HepG2 (cell line): Measurements from ENCODE around the gene SEMA4C. TPM values are rescaled to one million over a fixed set of nuclear protein-coding genes. Genes with fewer than 3 reads are reported as not detected.
A peak's percentile ranks its signal among the peaks of the same experiment; 100 is the strongest.

Experiments used
- BORCS8-MEF2B ChIP-seq: sonication (generic); formaldehyde crosslinking; IDR thresholded peaks from 2 replicates; pipeline ENCODE4 v1.8.0; 2022; ENCODE audit warnings: mild to moderate bottlenecking, missing genetic modification reagents
- HNRNPL ChIP-seq: fragments of 200-400 bp; formaldehyde crosslinking; IDR thresholded peaks from 2 replicates; pipeline ENCODE4 v1.6.1; 2017; ENCODE audit warnings: mild to moderate bottlenecking, low read depth, low read length
- MAF1 ChIP-seq: sonication (generic); formaldehyde crosslinking; IDR thresholded peaks from 2 replicates; pipeline ENCODE4 v1.5.0; 2020; ENCODE audit warnings: missing genetic modification reagents, borderline replicate concordance
- STAT5B ChIP-seq: sonication (generic); formaldehyde crosslinking; IDR thresholded peaks from 2 replicates; pipeline ENCODE4 v1.4.0; 2020; ENCODE audit warnings: missing genetic modification reagents
- ZFP91 ChIP-seq: sonication (generic); formaldehyde crosslinking; IDR thresholded peaks from 2 replicates; pipeline ENCODE4 v1.9.0; 2022; ENCODE audit warnings: missing genetic modification reagents, mild to moderate bottlenecking, borderline replicate concordance
- ZFY ChIP-seq: sonication (generic); formaldehyde crosslinking; IDR thresholded peaks from 2 replicates; pipeline ENCODE4 v1.4.0; 2020; ENCODE audit warnings: missing genetic modification reagents
- ZFYVE20 ChIP-seq: sonication (generic); formaldehyde crosslinking; IDR thresholded peaks from 2 replicates; pipeline ENCODE4 v1.8.0; 2023; ENCODE audit warnings: low read depth, mild to moderate bottlenecking, moderate library complexity, missing genetic modification reagents, borderline replicate concordance
- ZNF24 ChIP-seq: fragments of 450-650 bp; IDR thresholded peaks from 2 replicates; pipeline ENCODE4 v1.6.1; 2017; ENCODE audit warnings: antibody characterized with exemption, mild to moderate bottlenecking
- ZNF574 ChIP-seq: sonication (generic); formaldehyde crosslinking; IDR thresholded peaks from 2 replicates; pipeline ENCODE4 v1.4.0; 2020; ENCODE audit warnings: missing genetic modification reagents
- ZNF605 ChIP-seq: sonication (generic); formaldehyde crosslinking; IDR thresholded peaks from 2 replicates; pipeline ENCODE4 v1.8.0; 2022; ENCODE audit warnings: mild to moderate bottlenecking, missing genetic modification reagents
- ZNF761 ChIP-seq: sonication (generic); formaldehyde crosslinking; conservative IDR thresholded peaks from 2 replicates; pipeline ENCODE4 v1.4.0; 2020; ENCODE audit warnings: mild to moderate bottlenecking, missing genetic modification reagents
- polyA plus RNA-seq, 8 experiments: library from polyadenylated mRNA; depleted of rRNA in 3 of 8; stranded (reverse) in 7 of 8; unstranded in 1 of 8; fragments of >200 nt; fragmentation: Illumina TruSeq in 4 of 8; extraction: Trizol in 4 of 8; gene quantifications; 2 replicates each; pipeline versions ENCODE4 v1.2.1 to v1.2.3, GENCODE V29; 2011 to 2016; ENCODE audit warnings: low read depth in 4 of 8, missing spikeins in 1 of 8, mixed read lengths in 1 of 8; ENCODE audit not compliant: insufficient read depth in 1 of 8
- total RNA-seq, 5 experiments: library from RNA; depleted of rRNA; stranded (reverse); fragments of >200 nt; fragmentation: Illumina TruSeq; extraction: Trizol; gene quantifications; 2 replicates each; pipeline ENCODE4 v1.2.3, GENCODE V29; 2016; ENCODE audit warnings: low read depth in 1 of 5
- TF ChIP-seq, protein P1 (sequence below): sonication (generic); formaldehyde crosslinking; conservative IDR thresholded peaks from 2 replicates; pipeline ENCODE4 v1.4.0; 2020; ENCODE audit warnings: missing genetic modification reagents
- TF ChIP-seq, protein P2 (sequence below): sonication (generic); formaldehyde crosslinking; IDR thresholded peaks from 2 replicates; pipeline ENCODE4 v1.4.0; 2020; ENCODE audit warnings: missing genetic modification reagents, mild to moderate bottlenecking, borderline replicate concordance
- TF ChIP-seq, protein P3 (sequence below): sonication (generic); formaldehyde crosslinking; IDR thresholded peaks from 2 replicates; pipeline ENCODE4; 2020; ENCODE audit warnings: missing genetic modification reagents, mild to moderate bottlenecking, borderline replicate concordance
- TF ChIP-seq, protein P4 (sequence below): sonication (generic); formaldehyde crosslinking; conservative IDR thresholded peaks from 2 replicates; pipeline ENCODE4 v1.5.0; 2020; ENCODE audit warnings: missing genetic modification reagents

The SEMA4C gene
- total and polyA plus RNA-seq, 2 of the 13 experiments (the other 11 are each of a cell fraction or from before 2014, with no cell fraction given) = 25.9 to 46.6 TPM

DNA sequence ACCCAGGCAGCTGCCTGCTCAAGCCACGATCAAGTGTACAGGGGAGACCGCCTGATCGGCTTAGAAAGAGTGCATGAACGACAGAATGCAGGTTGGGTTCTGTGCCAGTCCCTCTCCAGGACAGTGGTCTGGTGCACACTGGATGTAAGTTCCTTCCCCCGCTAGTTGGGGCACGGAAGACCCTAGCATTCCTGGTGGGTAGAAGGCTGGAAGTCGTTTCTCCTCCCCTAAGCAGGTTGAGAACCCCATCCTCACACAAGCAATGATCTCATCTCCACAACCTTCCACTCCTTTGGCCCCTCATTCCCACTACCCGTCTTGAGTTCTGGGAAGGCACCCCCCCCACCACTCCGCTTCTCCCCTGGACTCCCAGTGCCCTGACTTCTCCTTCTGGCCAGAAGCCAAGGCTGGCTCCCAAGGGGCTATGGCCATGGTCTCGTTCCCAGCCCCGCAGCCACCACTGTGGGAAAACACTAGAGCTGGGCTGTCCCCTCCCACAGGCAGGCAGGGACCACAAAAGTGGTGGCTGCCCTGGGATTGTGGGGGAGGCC, 10.7 kb downstream of the SEMA4C start (continued):
- no peak for TF ChIP-seq ZFY (CRISPR knock-in tag)
- no peak for TF ChIP-seq STAT5B (CRISPR knock-in tag)
- TF ChIP-seq ZNF574 = no peak
- TF ChIP-seq ZFYVE20 = 0 out of 2 replicates have a peak, but pooled peaks have one; percentile 24
- TF ChIP-seq ZNF761 (CRISPR knock-in tag) = no peak
- TF ChIP-seq, protein P1, sequence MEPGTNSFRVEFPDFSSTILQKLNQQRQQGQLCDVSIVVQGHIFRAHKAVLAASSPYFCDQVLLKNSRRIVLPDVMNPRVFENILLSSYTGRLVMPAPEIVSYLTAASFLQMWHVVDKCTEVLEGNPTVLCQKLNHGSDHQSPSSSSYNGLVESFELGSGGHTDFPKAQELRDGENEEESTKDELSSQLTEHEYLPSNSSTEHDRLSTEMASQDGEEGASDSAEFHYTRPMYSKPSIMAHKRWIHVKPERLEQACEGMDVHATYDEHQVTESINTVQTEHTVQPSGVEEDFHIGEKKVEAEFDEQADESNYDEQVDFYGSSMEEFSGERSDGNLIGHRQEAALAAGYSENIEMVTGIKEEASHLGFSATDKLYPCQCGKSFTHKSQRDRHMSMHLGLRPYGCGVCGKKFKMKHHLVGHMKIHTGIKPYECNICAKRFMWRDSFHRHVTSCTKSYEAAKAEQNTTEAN = no peak
- no peak for TF ChIP-seq HNRNPL
- TF ChIP-seq ZFP91 = 0 out of 2 replicates have a peak, but pooled peaks have one; percentile 30
- peak; percentile 4; the same call in 1 of the 2 replicates for TF ChIP-seq BORCS8-MEF2B (CRISPR knock-in tag)
- no peak for TF ChIP-seq ZNF24
- TF ChIP-seq, protein P2, sequence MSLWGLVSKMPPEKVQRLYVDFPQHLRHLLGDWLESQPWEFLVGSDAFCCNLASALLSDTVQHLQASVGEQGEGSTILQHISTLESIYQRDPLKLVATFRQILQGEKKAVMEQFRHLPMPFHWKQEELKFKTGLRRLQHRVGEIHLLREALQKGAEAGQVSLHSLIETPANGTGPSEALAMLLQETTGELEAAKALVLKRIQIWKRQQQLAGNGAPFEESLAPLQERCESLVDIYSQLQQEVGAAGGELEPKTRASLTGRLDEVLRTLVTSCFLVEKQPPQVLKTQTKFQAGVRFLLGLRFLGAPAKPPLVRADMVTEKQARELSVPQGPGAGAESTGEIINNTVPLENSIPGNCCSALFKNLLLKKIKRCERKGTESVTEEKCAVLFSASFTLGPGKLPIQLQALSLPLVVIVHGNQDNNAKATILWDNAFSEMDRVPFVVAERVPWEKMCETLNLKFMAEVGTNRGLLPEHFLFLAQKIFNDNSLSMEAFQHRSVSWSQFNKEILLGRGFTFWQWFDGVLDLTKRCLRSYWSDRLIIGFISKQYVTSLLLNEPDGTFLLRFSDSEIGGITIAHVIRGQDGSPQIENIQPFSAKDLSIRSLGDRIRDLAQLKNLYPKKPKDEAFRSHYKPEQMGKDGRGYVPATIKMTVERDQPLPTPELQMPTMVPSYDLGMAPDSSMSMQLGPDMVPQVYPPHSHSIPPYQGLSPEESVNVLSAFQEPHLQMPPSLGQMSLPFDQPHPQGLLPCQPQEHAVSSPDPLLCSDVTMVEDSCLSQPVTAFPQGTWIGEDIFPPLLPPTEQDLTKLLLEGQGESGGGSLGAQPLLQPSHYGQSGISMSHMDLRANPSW (CRISPR knock-in tag) = no peak
- TF ChIP-seq, protein P3, sequence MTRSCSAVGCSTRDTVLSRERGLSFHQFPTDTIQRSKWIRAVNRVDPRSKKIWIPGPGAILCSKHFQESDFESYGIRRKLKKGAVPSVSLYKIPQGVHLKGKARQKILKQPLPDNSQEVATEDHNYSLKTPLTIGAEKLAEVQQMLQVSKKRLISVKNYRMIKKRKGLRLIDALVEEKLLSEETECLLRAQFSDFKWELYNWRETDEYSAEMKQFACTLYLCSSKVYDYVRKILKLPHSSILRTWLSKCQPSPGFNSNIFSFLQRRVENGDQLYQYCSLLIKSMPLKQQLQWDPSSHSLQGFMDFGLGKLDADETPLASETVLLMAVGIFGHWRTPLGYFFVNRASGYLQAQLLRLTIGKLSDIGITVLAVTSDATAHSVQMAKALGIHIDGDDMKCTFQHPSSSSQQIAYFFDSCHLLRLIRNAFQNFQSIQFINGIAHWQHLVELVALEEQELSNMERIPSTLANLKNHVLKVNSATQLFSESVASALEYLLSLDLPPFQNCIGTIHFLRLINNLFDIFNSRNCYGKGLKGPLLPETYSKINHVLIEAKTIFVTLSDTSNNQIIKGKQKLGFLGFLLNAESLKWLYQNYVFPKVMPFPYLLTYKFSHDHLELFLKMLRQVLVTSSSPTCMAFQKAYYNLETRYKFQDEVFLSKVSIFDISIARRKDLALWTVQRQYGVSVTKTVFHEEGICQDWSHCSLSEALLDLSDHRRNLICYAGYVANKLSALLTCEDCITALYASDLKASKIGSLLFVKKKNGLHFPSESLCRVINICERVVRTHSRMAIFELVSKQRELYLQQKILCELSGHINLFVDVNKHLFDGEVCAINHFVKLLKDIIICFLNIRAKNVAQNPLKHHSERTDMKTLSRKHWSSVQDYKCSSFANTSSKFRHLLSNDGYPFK (CRISPR knock-in tag) = no peak
- no peak for TF ChIP-seq MAF1
- peak; percentile 19; the same call in 1 of the 2 replicates for TF ChIP-seq ZNF605 (CRISPR knock-in tag)
- TF ChIP-seq, protein P4, sequence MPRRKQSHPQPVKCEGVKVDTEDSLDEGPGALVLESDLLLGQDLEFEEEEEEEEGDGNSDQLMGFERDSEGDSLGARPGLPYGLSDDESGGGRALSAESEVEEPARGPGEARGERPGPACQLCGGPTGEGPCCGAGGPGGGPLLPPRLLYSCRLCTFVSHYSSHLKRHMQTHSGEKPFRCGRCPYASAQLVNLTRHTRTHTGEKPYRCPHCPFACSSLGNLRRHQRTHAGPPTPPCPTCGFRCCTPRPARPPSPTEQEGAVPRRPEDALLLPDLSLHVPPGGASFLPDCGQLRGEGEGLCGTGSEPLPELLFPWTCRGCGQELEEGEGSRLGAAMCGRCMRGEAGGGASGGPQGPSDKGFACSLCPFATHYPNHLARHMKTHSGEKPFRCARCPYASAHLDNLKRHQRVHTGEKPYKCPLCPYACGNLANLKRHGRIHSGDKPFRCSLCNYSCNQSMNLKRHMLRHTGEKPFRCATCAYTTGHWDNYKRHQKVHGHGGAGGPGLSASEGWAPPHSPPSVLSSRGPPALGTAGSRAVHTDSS (CRISPR knock-in tag) = no peak
